ES-I3 (cell line): ENCODE measurements around the gene B4GALNT2.
"Not testable (repeated sequence)": the region's sequence is repeated elsewhere in the genome, so short reads cannot be mapped to it uniquely, and the experiment has no call there.

Experiments
- H3K36me3 ChIP-seq: 2 replicates; pipeline ENCODE4 v1.6.1; 2013; ENCODE audit warnings: mild to moderate bottlenecking, low read length, control low read depth, moderate library complexity; ENCODE audit not compliant: insufficient read depth
- H3K4me1 ChIP-seq: 2 replicates; pipeline ENCODE4 v1.6.1; 2013; ENCODE audit warnings: mild to moderate bottlenecking, control low read depth, low read length; ENCODE audit not compliant: insufficient read depth
- H3K9ac ChIP-seq: 2 replicates; pipeline ENCODE4 v1.6.1; 2013; ENCODE audit warnings: low read depth, mild to moderate bottlenecking, low read length, moderate library complexity
- H3K9me3 ChIP-seq: 2 replicates; pipeline ENCODE4 v1.6.1; 2013; ENCODE audit warnings: mild to moderate bottlenecking, low read length, moderate library complexity; ENCODE audit not compliant: control insufficient read depth, insufficient read depth

The B4GALNT2 gene

DNA sequence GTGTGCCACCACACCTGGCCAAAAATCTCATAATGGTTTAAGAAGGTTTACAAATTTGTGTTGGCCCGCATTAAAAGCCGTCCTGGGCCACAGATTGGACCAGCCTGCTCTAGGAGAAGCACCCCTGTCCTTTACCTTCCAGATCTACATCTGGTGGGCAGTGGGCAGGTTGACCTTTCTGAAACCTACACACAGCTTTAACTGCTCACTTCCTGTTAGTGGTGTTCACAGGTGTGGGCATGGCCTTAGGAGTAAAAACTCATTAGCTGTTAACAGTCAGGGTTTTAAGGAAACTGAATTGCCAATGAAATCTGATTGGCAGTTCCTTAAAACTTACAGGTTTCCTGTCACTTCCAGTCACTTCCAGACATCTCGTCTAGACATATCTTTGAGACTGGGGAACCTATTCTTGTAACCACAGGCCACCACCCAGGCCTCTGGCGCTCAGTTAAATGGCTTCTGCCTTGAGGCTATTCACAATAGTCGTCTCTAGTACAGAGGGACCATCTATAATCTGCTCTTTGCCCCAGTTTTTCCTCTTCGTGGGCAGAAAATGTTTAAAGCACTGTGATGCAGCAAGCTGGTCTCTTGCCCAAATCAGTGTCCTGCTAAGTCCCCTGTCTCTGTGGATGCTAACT is 48.5 kb downstream of the B4GALNT2 start:
- Histone ChIP-seq H3K9me3 (peaks cover 17% of the 10 kb centered on the region), H3K36me3 (no peaks in the 10 kb centered on the region), H3K9ac (no peak overlapping the region), H3K4me1 (no peaks in the 10 kb centered on the region)

DNA sequence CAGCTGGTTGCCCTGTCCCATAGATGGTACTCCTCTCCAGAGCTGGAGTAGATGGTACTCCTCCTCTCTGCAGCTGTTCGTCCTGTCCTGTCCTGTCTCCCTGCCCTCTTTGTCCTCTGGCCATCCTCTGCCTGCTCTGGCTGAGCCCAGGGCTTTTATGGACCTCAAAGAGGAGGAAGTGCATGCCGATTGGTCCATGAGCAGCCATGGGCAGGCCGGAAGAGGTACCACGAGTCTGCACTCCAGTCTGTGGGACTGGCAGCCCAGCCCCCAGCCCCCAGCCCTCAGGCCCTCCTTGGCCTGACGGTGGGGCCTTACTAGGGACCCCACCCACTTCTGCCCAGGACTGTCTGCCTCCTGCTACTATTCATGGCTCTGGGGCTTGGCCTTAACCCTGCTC is 50.8 kb downstream of the B4GALNT2 start:
- no peaks in the 10 kb centered on the region for H3K4me1 ChIP-seq
- H3K9me3 ChIP-seq = peaks cover 5% of the 10 kb centered on the region
- H3K9ac ChIP-seq = no peak overlapping the region
- no peaks in the 10 kb centered on the region for H3K36me3 ChIP-seq

DNA sequence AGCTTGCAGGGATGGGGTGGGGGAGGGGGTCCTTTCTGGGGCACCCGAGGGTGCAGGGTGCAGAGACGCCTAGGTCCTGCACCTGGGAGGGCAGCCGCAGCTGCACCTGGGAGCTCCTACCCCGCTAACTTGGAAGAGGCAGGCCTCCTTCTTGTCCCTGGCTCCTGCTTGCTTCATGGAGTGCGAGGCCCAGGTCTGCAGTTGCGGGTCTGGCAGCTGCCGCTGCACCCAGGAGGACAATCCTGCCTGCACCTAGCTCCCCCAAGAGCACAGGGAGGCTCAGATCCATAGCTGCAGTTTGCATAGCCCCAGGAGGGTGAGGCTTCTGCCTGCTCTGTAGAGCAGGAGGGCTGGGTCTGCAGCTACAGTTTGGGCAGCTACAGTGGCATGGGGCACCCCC is 51.2 kb downstream of the B4GALNT2 start:
- Histone ChIP-seq H3K36me3 (no peaks in the 10 kb centered on the region), H3K9ac (no peak overlapping the region), H3K4me1 (no peaks in the 10 kb centered on the region), H3K9me3 (peaks cover 5% of the 10 kb centered on the region)

DNA sequence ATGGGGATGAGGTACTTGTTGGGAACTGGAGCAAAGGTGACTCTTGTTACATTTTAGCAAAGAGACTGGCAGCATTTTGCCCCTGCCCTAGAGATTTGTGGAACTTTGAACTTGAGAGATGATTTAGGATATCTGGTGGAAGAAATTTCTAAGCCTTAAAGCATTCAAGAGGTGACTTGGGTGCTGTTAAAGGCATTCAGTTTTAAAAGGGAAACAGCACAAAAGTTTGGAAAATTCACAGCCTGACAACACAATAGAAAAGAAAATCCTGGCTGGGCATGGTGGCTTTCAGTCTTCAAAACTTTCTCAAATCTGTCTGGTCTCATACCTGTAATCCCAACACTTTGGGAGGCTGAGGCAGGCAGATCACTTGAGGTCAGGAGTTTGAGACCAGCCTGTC is 52.0 kb downstream of the B4GALNT2 start:
- not testable (repeated sequence) for H3K4me1 ChIP-seq, H3K36me3 ChIP-seq, H3K9ac ChIP-seq, H3K9me3 ChIP-seq

DNA sequence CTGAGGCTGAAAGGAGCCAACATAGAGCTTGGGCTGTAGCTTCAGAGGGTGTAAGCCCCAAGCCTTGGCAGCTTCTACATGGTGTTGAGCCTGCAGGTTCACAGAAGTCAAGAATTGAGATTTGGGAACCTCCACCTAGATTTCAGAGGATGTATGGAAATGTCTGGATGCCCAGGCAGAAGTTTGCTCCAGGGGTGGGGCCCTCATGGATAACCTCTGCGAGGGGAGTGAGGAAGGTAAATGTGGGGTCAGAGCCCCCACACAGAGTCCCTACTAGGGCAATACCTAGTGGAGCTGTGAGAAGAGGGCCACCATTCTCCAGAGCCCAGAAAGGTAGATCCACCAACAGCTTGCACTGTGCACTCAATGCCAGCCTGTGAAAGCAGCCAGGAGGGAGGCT is 52.8 kb downstream of the B4GALNT2 start:
- H3K36me3 ChIP-seq, H3K9me3 ChIP-seq, H3K9ac ChIP-seq, H3K4me1 ChIP-seq: not testable (repeated sequence)

DNA sequence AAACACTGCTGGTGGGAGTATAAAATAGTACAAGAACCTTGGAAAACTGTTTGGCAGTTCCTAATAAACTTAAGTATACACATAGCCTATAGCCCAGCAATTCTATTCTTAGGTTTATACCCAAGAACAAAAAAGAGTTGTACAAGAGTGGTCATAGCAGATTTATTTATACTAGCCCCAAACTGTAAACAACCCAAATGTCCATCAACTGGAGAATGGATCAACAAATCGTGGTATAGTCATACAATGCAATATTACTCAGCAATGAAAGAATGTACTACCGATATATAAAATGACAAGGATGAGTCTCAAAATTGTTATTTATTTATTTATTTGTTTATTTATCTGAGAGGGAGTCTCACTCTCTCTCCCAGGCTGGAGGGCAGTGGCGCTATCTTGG is 54.7 kb downstream of the B4GALNT2 start:
- Histone ChIP-seq H3K9ac (no peak overlapping the region), H3K9me3 (peaks cover 5% of the 10 kb centered on the region), H3K36me3 (no peaks in the 10 kb centered on the region), H3K4me1 (no peaks in the 10 kb centered on the region)

DNA sequence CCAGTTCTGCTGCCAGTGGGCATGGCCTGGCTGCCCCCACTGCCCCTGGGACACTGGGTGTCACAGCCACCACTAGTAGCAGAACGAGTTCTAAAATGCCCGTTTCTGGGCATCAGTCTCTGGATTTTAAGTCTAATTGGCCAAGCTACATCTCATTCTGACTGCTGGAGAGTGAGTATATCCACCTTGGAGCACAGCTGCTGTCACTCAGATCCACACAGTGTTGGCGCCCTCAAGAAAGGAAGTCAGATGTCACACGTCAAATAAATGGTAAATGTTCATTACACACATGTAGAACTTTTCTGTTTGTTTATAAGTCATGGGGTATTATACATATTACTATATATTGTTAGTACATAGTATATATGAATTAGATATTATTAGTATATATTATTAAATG is 58.4 kb downstream of the B4GALNT2 start:
- H3K36me3 ChIP-seq = no peaks in the 10 kb centered on the region
- no peak overlapping the region for H3K9ac ChIP-seq
- H3K9me3 ChIP-seq = no peaks in the 10 kb centered on the region
- no peaks in the 10 kb centered on the region; the same call in 1 of the 2 replicates for H3K4me1 ChIP-seq

DNA sequence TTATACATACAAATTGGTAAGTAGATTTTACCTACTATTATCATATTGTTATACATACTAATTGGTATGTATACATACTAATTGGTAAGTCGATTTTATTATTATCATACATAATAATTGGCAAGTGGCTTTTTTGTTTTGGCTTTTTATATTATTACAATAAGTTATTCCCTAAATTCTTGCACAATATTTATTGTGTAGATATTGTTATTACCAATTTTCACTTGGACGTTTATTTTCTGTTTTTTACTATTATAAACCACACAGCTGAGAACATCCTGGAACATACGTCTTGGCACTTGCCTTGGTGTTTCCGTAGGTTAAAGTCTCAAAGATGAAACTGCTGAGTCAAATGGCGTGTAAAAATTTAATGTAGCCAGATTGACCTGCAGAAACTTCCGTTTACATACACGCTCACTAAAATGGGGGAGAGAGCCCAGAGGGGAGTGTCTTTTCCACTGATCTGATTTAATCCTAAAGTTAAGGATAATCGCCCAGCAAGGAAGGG is 58.9 kb downstream of the B4GALNT2 start:
- Histone ChIP-seq H3K9ac (peak overlapping the region; percentile 85), H3K4me1 (no peaks in the 10 kb centered on the region; the same call in 1 of the 2 replicates), H3K9me3 (no peaks in the 10 kb centered on the region), H3K36me3 (no peaks in the 10 kb centered on the region)

DNA sequence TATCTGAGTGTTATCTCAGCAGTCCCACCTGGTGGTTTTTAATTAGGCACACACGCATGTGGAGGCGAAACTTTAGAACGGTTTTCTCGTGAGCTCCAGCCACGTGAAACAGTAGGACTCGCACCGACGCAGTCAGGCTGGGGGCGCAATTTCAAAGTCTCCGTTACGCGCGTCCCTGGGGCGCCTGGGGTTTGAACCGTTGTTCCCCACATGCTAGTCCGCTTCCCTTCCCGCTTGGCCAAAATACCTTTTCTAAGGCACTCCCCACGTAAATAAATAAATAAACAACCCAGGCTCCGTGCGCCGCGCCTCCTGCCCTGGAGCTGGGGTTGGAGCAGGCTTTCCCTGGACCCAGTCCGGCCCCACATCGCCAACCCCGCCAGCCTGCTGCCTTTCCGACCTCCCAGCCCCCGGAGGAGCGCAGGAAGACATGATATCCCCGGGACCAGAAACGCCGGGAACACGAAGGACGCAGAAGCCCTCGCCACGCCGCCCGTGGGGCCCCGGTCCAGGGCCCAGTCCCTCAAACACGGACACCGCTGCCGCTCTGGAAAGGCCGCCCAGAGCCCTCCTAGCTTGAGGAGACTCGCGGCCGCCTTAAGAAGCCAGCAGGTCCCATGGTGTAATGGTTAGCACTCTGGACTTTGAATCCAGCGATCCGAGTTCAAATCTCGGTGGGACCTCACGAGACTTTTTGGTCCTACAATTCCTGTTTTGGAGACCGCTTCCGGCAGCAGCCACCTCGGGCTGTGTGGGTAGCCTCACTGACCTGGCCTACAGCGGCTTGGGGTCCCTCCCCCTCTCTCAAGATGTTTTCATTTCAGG is 59.6 kb downstream of the B4GALNT2 start:
- Histone ChIP-seq H3K4me1 (no peaks in the 10 kb centered on the region; the same call in 1 of the 2 replicates), H3K36me3 (no peaks in the 10 kb centered on the region), H3K9ac (peak overlapping the region; percentile 85), H3K9me3 (no peaks in the 10 kb centered on the region)

DNA sequence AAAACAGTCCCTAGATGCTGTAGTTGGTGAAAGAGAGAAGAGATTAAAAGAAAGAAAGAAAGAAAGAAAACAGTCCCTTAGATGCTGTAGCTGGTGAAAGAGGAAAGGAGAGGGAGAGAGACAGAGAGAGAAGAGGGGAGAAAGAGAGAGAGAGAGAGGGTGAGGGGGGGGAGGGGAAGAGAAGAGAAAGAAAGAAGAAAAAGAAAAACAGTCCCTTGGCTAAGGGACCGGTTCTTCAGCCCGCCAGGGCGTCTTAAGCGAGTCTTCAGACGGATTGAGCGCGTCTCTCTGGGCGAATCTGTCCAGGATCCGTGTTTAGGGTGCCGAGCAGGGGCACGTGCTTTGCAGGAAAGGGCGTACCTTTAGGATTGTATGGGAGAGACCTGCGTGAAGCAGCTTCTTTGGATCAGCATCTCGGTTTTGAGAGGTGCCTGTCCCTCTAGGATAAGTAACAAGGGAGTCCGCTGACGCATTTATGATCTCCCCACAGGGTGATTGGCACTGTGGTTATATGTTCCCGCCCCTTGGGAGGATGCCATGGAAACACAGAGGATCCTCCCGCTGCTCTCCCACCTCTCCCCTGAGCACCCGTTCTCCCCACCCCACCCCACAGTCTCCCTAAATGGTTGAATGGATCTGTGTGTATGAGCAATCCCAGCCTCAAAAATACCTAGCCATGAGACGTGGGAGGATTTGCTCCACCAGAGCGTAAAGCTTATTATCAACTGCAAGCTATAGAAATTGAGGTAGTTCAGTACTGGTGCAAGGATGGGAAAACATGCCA is 61.1 kb downstream of the B4GALNT2 start:
- H3K9me3 ChIP-seq = no peaks in the 10 kb centered on the region
- no peaks in the 10 kb centered on the region for H3K36me3 ChIP-seq
- H3K9ac ChIP-seq = peak overlapping the region; percentile 85
- peaks cover 5% of the 10 kb centered on the region; the same call in 1 of the 2 replicates for H3K4me1 ChIP-seq

DNA sequence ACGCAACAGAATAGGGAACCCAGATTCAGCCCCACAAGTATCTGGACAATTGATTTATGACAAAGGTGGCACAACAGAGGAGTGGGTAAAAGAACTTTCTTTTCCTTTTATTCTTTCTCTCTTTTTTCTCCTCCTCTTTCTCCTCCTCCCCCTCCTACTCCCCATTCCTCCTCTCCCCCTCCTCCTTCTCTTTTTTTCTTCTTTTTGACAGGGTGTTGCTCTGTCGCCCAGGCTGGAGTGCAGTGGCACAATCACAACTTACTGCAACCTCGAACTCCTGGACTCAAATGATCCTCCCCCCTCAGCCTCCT is 61.7 kb downstream of the B4GALNT2 start:
- H3K9ac ChIP-seq = peak overlapping the region; percentile 85; the same call in 1 of the 2 replicates
- H3K9me3 ChIP-seq = no peaks in the 10 kb centered on the region
- H3K36me3 ChIP-seq = no peaks in the 10 kb centered on the region
- peaks cover 5% of the 10 kb centered on the region; the same call in 1 of the 2 replicates for H3K4me1 ChIP-seq

DNA sequence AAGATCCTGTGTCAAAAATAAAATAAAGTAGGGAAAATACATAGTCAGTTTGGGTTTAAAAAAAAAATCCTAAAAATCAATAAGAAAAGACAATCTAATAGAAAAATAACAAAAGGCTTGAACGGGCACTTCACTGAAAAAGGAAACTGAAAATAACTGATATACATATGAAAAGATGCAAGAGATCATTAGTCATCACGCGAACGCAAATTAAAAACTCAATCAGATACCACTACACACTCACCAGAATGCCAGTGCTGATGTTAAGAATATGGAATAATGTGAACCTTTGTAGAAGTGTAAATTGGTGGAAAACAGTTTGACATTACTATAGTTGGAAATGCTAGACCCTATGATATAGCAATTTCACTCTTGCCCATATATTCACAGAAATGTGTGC is 63.2 kb downstream of the B4GALNT2 start:
- Histone ChIP-seq H3K9me3 (no peaks in the 10 kb centered on the region), H3K36me3 (no peaks in the 10 kb centered on the region), H3K4me1 (peaks cover 5% of the 10 kb centered on the region; the same call in 1 of the 2 replicates), H3K9ac (no peak overlapping the region)

DNA sequence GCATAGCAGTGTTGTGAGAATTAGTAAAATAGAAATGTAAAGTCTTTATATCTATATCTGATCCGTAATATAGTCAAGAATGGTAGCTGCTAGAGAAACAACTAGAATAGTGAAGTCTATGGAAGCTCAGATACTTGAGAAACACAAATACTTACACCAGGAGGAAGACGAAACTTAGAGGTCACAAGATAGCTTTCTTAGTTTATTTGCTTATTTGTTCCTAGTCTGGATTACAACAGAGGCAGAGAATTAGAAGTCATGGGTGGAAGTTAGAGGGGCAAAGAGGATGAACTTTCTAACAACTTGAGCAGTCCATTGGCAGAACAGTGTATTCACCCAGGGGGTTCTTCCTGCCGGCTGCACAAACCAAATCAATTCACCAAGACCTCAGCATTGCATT is 64.0 kb downstream of the B4GALNT2 start:
- no peaks in the 10 kb centered on the region for H3K9me3 ChIP-seq
- no peaks in the 10 kb centered on the region for H3K36me3 ChIP-seq

DNA sequence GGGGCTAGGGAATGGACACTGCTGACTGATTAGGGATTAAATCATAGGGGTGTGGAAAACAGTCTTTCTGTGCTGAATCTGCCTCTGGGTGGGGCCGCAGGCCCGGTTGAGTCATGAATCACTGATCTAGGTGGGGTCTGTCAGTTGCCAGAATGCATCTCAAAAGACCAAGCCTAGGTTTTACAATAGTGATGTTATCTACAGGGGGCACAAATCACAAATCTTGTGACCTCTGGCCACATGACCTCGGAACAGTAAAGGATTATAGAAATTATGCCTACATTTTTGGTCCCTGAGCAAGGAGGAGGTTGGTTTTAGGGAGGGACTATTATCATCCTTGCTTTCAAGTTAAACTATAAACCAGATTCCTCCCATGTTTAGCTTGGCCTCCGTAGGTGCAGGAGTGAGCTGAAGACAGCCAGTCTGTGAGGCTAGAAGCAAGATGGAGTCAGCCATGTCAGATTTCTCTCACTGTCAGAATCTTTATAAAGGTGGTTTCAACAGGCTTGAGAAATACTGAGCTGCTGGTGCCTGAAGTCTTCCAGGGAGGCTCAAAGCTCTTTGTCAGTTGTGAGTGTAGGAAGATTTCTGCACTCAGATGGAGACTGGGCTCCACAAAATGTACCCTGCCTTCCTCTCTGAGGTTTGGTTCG is 64.9 kb downstream of the B4GALNT2 start:
- Histone ChIP-seq H3K9ac (no peak overlapping the region), H3K9me3 (no peaks in the 10 kb centered on the region), H3K4me1 (peaks cover 5% of the 10 kb centered on the region; the same call in 1 of the 2 replicates), H3K36me3 (no peaks in the 10 kb centered on the region)

More for the DNA sequence above, 64.0 kb downstream of the B4GALNT2 start:
- peaks cover 5% of the 10 kb centered on the region; the same call in 1 of the 2 replicates for H3K4me1 ChIP-seq
- no peak overlapping the region for H3K9ac ChIP-seq
